Activated CD4-positive, CD25-positive, alpha-beta regulatory T cell treated with anti-CD3 and anti-CD28 coated beads, Interleukin-2, amount 50 U/mL, for 24 hours (primary cell): ENCODE measurements around the gene AHCYL1.
A peak's percentile ranks its signal among the peaks of the same experiment; 100 is the strongest.

Experiments
- ATAC-seq, 2 donors: fragments of 150-1000 bp; cut with Tn5 transposase; one replicate each; pipeline ENCODE4 v1.10.0; 2021; ENCODE audit warnings: mild to moderate bottlenecking in 1 of 2, moderate library complexity in 1 of 2

Gene AHCYL1

DNA sequence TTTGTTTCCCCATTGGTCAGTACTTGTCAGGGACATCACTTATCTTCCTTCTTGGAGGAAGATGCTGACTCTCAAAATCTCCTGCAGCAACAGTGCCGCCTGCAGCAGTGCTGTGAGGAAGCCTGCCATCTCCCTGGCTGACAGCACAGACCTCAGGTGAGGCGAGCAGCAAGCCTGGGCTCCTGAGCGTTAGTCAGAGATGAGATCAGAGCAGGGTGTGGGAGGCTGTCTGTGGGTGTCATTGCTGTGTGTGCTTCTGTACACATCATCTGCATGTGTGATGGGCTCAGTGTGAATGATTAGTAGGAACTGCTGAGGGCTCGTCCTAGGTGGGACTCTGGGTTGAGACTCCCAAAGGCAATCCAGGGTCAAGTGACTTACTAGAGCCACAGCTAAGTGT, 56.0 kb downstream of the AHCYL1 start:
- ATAC-seq: peak; percentile 89 to 93

DNA sequence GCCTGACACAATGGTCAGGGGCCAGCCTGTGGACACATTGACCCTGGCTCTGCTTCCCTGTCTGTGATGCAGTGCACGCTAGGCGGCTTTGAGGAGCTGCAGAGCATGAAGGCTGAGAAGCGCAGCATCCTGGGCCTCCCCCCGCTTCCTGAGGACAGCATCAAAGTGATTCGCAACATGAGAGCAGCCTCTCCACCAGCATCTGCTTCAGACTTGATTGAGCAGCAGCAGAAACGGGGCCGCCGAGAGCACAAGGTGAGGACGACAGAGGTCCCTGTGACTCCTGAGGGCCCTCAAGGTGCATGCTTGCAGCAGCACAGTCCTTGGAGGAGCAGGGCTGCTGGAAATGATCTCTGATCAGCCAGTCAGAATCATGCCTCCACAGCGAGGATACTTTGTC, 58.5 kb downstream of the AHCYL1 start:
- ATAC-seq: no peak

DNA sequence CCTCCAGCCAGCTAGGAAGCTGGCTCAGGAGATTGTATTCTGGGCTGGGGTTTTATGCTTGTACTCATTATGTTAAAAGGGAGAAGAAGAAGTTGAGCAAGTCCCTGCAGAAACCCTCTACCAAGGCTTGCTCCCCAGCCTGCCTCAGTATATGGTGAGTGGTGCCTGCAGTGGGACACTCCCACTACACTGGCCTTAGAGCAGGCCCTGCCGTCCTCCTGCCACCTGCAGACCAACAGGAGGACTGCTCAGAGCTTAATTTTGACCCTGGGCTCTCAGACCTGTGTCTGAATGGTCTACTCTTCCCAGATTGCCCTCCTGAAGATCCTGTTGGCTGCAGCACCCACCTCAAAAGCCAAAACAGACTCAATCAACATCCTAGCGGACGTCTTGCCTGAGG, 62.9 kb downstream of the AHCYL1 start:
- no peak for ATAC-seq

DNA sequence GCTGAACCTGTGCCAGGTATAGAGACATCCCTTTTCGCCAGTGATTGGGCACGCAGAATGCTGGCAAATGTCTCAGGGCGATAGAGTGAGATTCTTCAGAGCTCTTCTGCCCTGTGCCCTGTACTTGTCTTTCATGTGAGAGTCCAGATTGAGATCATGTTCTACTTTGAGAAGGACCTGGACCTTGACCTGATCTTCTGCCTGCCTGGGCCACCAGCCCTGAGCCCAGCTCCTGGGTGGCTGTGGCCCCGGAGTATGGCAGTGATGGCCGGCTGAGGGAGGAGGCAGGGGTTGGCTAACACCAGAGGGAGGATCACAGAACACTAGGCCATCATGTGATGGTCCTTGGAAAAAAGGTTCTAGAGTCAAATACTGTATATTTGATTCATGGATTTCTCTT, 63.7 kb downstream of the AHCYL1 start:
- ATAC-seq: no peak

DNA sequence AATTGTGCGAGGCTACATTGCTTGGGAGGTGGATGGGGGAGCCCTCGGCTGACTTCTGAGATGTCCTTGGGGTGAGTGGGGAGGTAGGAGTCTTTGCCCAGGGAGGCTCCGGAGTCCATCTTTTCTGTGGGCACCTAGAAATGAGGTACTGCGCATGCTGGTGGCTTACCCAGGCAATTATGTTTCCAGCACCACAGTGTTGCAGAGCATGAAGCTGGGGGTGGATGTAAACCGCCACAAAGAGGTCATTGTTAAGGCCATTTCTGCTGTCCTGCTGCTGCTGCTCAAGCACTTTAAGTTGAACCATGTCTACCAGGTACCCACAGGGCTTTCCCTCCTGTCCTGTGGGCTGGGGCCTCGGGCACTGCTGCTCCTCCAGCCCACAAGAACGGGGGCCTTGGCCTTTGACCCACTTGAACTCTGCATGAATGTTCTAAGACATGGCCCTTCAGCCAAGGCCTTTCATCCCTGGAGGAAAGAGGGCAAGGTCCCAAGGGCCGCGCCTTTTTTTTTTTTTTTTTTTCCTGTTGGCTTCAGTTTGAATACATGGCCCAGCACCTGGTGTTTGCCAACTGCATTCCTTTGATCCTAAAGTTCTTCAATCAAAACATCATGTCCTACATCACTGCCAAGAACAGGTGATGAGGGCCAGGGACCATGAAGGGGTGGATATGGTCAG, 64.5 kb downstream of the AHCYL1 start:
- ATAC-seq: no peak

DNA sequence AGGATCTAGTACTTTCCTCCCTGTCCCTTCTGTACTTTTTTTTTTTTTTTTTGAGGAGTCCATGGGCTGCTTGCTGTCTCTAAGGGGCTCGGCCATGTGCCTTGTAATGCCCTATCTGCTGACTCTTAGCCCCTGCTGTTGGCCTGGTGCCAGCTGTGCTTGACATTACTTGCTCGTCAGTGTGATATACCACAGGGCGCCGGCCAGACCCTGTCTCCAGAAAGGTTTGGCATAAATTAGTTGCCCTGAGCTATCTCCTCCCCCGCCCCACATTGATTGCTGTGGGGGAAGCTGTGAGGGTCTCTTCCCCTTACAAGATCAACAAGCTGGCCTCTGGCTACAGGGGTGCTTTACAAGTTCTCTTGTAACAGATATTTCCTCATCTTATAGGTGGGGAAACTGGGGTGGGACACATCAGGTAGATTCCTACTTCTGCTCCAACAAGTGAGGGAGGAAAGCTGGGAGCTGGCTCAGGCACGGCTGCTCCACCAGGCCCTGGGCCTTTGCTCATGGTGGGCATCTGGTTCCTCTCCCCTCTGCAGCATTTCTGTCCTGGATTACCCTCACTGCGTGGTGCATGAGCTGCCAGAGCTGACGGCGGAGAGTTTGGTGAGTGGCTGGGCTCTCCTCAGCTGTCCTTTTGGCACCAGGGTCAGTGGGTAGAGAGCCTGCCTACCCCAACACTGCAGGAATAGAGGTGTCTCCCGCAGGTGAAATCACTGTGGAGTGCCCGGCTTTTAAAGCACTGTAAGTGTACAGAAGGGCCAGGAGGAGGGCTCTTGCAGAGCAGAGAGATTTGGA, 65.4 kb downstream of the AHCYL1 start:
- no peak for ATAC-seq

DNA sequence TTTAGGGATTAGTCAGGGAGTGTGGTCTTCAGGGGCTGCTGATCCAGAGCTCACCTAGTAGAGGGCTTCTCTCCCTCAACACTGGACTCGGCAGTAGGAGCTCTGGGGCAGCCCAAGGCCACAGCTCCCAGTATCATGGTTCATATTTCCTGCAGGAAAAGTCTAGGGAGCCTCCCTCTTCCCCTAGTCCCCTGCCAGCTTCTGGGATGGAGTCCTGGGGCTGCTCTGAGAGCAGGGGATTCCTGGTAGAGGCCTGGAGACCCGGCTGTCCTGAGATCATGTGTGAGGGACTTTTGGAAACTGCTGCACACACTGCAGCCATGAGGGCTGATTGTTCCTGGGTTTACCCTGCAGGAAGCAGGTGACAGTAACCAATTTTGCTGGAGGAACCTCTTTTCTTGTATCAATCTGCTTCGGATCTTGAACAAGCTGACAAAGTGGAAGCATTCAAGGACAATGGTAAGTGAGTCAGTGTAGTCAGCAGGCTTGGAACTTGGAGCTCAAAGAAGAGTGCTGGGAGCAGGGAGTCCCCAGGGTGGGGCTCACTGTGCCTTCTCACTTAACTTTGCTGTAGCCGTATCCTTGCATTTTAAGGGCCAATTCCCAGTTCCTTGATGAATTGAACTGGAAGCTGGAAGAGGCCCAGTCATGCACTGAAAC, 66.2 kb downstream of the AHCYL1 start:
- peak in 1 of 2 donors; percentile 17 for ATAC-seq

DNA sequence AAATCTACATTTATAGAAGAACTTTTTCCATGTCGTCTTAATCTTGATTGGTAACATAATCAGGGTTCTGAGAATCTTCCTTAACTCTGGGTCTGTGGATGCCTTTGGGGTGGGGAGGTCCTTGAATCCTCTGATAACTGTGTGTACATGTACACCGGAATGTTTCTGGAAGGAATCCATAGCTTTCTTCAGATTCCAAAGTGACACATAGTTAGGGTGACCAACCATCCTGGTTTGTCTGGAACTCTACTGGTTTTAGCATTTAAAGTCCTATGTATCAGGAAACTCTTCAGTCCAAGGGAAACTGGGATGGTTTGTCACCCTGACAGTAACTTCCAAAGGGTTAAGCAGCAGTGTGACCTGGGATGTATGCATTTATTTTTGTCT, 66.7 kb downstream of the AHCYL1 start:
- ATAC-seq: no peak

DNA sequence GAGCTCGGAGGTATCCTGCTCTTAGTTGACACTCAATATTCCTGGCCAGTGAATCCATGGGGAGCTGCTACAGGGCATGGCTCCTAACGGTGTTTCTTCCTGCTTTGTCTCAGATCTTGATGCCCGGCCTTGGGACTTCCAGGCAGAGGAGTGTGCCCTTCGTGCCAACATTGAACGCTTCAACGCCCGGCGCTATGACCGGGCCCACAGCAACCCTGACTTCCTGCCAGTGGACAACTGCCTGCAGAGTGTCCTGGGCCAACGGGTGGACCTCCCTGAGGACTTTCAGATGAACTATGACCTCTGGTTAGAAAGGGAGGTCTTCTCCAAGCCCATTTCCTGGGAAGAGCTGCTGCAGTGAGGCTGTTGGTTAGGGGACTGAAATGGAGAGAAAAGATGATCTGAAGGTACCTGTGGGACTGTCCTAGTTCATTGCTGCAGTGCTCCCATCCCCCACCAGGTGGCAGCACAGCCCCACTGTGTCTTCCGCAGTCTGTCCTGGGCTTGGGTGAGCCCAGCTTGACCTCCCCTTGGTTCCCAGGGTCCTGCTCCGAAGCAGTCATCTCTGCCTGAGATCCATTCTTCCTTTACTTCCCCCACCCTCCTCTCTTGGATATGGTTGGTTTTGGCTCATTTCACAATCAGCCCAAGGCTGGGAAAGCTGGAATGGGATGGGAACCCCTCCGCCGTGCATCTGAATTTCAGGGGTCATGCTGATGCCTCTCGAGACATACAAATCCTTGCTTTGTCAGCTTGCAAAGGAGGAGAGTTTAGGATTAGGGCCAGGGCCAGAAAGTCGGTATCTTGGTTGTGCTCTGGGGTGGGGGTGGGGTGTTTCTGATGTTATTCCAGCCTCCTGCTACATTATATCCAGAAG, 69.2 kb downstream of the AHCYL1 start:
- peak; percentile 68 to 84 for ATAC-seq

DNA sequence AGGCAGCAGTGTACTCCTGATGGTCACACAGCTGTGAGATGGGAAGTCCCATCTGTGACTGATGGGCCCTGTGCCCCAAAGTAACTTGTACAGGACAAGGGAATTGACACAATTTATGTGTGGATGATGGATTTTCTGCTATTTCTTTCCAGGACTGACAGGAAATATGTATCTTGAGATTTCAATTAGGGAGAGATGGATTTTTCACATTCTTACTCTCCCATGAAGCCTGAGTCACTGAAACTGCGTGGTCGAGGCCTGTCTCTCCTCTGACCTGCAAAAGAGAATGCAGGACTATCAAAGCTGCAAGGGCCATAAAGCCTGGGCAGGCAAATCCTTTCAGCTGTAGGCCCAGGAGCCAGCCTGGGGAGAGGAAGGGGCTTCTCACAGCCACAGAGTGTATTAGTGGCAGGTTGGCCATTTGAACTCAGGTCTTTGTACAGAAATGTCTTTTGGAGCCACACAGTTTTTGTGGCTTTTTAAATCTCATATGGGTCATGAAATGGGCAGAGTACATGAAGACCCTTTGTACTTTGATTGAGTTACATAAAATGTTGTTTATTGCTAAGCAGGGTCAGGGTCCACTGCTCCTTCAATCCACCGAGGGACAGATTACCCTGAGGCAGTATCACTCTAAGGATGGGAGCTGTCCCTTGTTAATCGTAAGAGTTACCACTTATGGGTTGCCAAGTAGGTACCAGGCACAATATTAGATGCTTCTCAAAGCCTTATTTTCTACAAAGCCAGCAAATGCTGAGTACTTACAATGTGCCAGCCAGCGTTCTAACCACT, 71.1 kb downstream of the AHCYL1 start:
- ATAC-seq: no peak

DNA sequence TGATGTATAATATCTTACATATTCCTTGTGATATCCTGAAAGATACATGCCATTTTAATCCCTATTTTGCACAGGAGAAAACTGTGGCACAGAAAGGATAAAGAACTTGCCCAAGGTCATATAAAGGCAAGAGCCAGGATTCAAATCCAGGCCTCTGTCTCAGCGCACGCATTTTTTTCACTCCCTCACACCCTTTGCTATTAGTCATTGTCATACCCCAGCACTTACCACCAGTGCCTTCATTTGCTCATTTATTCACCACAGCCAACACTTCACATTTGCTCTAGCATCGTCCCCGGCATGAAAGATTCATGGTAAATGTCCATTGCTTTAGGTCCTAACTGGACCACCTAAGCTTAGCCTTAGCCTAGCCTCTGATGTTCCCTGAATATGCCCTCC, 71.7 kb downstream of the AHCYL1 start:
- ATAC-seq: no peak

DNA sequence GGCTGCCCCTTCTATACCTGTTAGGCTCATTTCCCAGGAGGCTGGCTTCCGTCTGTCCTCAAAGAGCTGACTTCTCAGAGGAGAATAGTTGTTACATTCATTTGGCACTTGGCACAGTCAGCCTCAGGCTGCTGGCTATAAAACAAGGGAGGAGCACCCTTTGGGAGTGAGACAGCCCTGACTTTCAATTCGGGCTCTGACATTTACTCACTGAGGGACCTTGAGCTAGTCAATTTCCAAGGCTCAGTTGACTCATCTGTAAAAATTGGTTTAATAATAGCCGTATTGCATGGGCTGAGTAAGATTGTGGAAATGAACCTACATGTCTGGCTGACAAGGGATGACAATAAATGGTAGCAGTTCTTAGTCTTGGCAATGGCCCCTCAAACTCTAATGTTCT, 72.2 kb downstream of the AHCYL1 start:
- no peak for ATAC-seq

DNA sequence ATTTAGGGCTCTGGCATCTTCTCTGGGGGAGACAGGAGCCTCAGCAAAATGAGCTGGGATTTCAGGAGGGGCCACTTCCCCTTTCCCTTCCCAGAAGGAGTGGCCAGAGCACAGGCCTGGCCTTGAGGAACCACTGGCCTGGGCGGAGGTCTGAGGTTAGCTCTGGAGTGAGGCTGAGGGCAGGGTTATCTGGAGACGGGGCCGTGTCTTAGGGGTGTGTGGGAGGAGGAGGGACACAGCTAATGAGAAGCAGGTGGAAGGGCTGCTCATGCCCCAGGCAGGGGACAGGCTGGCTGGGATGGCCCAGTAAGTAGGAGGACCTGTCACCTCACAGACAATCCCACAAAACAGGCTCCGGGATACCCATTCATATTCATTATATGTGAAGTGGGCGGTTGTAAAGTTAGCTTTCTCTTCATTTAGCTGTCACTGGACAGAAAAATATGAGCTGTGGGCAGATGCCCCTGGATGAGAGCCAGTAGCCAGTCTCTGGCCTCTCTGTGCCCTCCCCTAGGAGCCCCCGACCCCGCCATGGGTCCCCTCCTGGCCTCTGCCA, 73.5 kb downstream of the AHCYL1 start:
- no peak for ATAC-seq

DNA sequence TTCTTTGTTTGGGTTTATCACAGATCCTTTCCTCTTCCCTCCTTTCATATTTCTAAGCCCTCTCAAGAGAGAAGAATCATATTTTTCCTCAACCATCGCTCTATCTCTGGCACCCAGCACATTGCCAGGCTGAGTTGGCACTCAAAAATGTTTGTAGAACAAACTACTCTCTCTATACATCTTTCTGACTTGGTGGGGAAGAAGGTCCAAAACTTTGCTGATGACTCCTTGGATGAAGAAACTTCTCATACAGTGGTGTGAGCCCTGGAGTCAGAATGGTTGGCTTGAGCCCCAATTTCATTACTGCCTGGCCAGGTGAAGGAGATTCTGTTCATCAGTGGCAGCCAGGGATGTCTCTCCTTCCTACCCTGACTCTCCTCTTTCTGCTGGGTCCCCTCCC, 74.0 kb downstream of the AHCYL1 start:
- no peak for ATAC-seq

DNA sequence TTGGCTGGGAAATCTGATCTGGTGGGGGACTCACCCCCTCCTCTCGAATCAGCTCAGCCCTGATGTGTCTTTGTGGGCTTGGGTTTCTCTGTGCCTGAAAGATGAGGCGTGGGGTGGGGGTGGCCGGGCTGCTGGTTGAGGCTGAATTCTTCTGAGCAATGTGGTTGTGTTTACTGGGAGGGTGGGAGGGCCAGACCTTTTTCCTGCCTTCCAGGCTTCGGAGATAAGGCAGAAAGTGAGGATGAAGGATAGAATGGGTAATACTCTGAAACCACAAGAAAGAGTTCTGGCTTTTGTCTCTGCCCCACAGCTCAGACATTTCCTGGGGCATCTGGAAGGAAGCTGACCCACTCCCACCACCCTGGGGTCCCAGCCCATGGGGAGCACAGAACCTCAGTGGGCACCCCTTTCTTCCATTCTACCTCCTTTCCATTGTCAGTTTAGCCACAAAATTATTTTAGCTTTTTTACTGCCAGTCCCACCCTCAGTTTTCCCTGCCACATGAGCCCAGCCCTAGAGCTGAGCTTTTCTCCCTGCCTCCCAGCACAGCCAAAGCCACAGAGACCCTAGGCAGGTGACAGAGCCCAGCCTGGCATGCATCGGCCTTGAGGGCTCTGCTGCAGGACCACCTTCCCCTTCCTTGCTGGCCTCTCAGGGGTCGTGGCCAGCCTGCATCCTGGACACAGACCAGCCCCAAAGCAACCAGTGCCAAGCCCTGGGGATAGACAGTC, 74.7 kb downstream of the AHCYL1 start:
- no peak for ATAC-seq

DNA sequence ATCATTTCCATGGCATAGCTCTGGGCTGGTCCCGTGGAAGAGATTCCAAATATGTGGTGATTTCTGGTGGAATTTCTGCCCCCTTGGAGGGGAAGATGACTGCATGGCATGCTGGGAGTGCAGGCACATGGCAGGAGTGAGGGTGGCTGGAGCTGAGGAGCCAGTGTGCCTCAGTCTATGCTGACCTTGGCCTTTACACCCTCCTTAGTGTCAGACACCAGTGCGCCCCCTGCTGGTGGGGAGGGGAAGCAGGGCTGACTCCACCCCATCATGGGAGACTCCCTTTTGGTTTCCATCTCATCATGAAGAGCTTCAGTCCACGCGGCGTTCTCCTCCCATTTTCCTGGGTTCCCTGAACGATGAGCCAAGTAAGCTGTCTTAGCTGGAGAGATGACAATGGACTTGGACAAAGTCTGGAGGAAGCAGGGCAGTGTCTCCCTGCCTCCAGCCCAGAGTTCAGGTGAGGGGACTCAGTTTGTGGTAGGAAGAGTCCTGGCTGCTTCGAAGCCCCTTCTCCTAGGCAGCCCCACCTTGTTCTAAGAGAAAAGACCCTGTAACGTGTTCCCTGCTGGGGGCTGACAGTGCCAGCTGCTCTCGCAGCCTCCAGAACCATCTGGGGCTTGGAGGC, 75.6 kb downstream of the AHCYL1 start:
- ATAC-seq: peak; percentile 77 to 79

DNA sequence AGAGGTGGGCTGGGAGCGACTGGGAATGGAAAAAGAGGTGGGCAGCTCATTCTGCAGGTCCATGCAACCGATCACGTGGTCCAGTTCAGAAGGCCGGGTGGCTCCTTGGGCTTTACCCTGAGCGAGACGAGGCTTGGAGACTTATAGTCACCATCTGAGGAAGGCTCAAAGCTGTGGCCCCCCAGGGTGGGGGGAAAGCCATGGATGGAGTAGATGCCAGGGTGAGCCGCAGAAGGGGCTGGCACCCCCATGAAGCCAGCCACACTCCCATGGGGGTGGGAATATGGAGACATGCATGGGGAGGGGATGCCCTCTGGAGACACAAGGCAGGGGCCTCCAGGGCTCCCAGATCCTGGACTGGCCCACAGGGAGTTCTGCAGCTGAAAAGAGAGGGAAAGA, 76.1 kb downstream of the AHCYL1 start:
- no peak for ATAC-seq

DNA sequence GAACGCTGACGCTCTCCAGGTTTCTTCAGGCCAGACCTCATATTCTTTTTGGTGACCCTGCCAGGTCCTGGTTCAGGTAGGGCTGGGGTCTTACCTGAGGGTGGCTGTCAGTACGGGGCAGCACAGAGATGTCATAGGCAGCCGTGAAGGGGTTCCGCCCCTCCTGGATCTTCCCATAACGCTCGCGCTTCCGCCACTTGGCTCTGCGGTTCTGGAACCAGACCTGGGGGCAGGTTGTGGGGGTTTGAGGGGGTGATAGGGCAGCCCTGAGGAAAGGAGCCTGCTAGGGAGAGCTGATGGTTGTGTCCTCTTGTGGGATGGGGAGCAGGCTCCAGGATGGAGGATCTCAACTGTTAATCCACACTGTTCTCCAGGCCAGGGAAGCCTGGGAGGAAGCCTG, 76.8 kb downstream of the AHCYL1 start:
- ATAC-seq: no peak

DNA sequence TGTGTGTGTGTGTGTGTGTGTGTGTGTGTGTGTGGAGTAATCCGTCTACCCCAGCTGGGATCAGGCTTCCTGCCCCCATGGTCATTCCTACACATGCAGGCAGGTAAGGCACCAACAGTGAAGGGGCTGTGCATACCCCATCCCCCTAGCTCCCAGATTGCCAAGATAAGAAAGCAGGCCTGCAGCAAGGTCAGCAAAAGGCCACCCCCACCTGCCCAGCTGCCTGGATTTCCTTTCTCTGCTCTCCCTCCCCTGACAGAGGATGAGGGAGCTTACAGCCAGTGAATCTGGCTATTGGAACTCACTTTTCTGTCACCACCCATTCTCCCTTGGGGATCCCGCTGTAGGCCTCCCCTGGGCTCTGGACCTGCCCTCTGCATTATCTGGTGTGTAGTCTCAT, 78.0 kb downstream of the AHCYL1 start:
- no peak for ATAC-seq

DNA sequence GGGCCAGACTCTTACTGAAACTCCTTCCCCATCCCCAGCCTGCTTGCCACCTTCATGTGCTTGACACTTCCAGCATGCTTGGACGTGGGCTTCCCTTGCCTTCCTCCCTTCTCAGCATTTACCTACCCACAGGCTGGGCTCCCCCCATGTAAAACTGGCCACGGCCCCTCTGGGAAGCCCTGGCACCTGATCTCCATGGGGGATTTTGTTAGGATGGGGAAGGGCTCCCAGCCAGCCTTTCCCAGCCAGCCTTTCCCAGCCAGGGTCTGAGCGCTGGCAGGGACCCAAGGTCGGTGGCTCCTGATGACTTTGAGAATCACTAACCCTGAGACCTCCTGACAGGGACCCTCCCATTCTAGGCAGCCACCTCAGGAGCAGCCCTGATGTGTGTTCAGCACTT, 79.2 kb downstream of the AHCYL1 start:
- no peak for ATAC-seq
